DOHH2 (cell line): ENCODE measurements around the gene ABAT.

ENCODE experiments used
- H3F3A ChIP-seq: fragments of 200-600 bp; sonication (generic), shearing (Covaris generic); 2 replicates; pipeline ENCODE4 v1.6.0; 2016; ENCODE audit warnings: antibody characterized with exemption, mild to moderate bottlenecking; ENCODE audit not compliant: control insufficient read depth, insufficient read depth
- H3K27ac ChIP-seq: fragments of 200-600 bp; sonication (generic); 2 replicates; pipeline ENCODE4 v1.5.1; 2014; ENCODE audit warnings: low read depth, mild to moderate bottlenecking, low read length, moderate library complexity
- H3K27me3 ChIP-seq: fragments of 200-600 bp; sonication (generic); 2 replicates; pipeline ENCODE4 v1.6.1; 2014; ENCODE audit warnings: mild to moderate bottlenecking, low read length, mixed read lengths; ENCODE audit not compliant: control insufficient read depth
- H3K36me3 ChIP-seq: fragments of 200-600 bp; sonication (generic); 2 replicates; pipeline ENCODE4 v1.6.1; 2014; ENCODE audit warnings: mild to moderate bottlenecking, low read length, moderate library complexity, mixed read lengths; ENCODE audit not compliant: control insufficient read depth
- H3K4me1 ChIP-seq: fragments of 200-600 bp; sonication (generic); 2 replicates; pipeline ENCODE4 v1.6.1; 2014; ENCODE audit warnings: mild to moderate bottlenecking, low read length, mixed read lengths; ENCODE audit not compliant: control insufficient read depth
- H3K4me2 ChIP-seq: fragments of 200-600 bp; sonication (generic); 2 replicates; pipeline ENCODE4 v1.6.0; 2014; ENCODE audit warnings: mild to moderate bottlenecking, low read length, moderate library complexity
- H3K4me3 ChIP-seq: fragments of 200-600 bp; sonication (generic); 2 replicates; pipeline ENCODE4 v1.5.1; 2014; ENCODE audit warnings: mild to moderate bottlenecking, low read length, mixed read lengths
- H3K79me2 ChIP-seq: fragments of 200-600 bp; sonication (generic); 2 replicates; pipeline ENCODE4 v1.6.1; 2014; ENCODE audit warnings: mild to moderate bottlenecking, low read length, mixed read lengths; ENCODE audit not compliant: control insufficient read depth
- H3K9me2 ChIP-seq: fragments of 200-600 bp; sonication (generic); replicated peaks from 2 replicates; pipeline ENCODE4 v1.6.1; 2014; ENCODE audit warnings: mild to moderate bottlenecking, low read length, mixed read lengths; ENCODE audit not compliant: control insufficient read depth
- H3K9me3 ChIP-seq: fragments of 200-600 bp; sonication (generic); 2 replicates; pipeline ENCODE4 v1.6.1; 2014; ENCODE audit warnings: antibody characterized with exemption, low read length, mixed read lengths; ENCODE audit not compliant: control insufficient read depth, insufficient read depth
- H4K20me1 ChIP-seq: fragments of 200-600 bp; sonication (generic); 2 replicates; pipeline ENCODE4 v1.6.0; 2014; ENCODE audit warnings: low read depth, mild to moderate bottlenecking, antibody characterized with exemption, low read length, moderate library complexity; ENCODE audit not compliant: control insufficient read depth, insufficient read depth
- EZH2phosphoT487 ChIP-seq: fragments of 200-600 bp; sonication (generic); IDR thresholded peaks from 2 replicates; pipeline ENCODE4 v1.6.1; 2017; ENCODE audit warnings: borderline replicate concordance, mild to moderate bottlenecking, antibody characterized with exemption, low read length, moderate library complexity, mixed read lengths
- TF ChIP-seq, protein P1 (sequence below): fragments of 200-600 bp; sonication (generic); IDR thresholded peaks from one replicate; pipeline ENCODE4 v1.5.1; 2014; ENCODE audit warnings: antibody characterized with exemption, mild to moderate bottlenecking, low read depth, low read length; ENCODE audit not compliant: poor library complexity, severe bottlenecking

Gene ABAT

DNA sequence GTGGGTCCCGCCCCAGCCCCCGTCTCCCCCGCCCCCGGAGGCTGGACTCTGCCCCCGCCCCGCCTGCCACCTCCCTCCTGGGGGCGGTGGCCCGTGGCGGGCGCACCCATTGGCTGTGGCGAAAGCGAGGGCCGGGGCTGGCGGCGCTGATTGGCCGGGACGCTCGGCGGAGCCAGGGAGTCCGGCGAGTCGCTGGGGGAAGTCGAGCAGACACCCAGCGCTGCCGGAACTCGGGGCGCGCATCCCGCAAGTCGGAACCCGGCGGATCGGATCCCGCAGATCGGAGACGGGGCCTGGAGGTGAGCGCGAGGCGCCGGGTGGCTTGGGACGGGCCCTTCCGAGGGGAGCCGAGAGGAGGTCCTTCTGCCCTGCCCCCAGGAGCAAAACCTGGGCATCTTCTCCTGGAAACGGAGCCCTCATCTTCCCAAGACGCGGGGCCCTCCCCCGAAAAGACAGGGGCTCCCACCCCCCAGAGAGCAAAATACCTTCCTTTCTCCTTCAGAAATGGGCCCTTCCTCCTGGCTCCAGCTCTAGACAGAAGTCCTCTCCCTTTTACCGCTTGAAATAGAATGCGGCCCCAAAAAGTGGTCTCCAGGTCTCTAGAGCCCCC, at the start of gene ABAT:
Gene ABAT, plus strand, starts transcription at position 205 of the 610 bp plus-strand sequence. CDS start 61,123 bp downstream, outside the sequence.
- Histone ChIP-seq H3K9me3 (peaks cover 4% of the 10 kb centered on the region), H4K20me1 (no peaks in the 10 kb centered on the region), H3K27ac (no peak within 1 kb of the TSS), H3K27me3 (peaks cover 26% of the 10 kb centered on the region), H3K9me2 (no peaks in the 10 kb centered on the region), H3K79me2 (no peaks in the 10 kb centered on the region), H3K4me3 (peak within 1 kb of the TSS; percentile 81), H3F3A (no peaks in the 10 kb centered on the region), H3K4me1 (peaks cover 12% of the 10 kb centered on the region), H3K36me3 (no peaks in the 10 kb centered on the region), H3K4me2 (peak within 1 kb of the TSS; percentile 88)
- TF ChIP-seq EZH2phosphoT487: no peak
- TF ChIP-seq, protein P1, sequence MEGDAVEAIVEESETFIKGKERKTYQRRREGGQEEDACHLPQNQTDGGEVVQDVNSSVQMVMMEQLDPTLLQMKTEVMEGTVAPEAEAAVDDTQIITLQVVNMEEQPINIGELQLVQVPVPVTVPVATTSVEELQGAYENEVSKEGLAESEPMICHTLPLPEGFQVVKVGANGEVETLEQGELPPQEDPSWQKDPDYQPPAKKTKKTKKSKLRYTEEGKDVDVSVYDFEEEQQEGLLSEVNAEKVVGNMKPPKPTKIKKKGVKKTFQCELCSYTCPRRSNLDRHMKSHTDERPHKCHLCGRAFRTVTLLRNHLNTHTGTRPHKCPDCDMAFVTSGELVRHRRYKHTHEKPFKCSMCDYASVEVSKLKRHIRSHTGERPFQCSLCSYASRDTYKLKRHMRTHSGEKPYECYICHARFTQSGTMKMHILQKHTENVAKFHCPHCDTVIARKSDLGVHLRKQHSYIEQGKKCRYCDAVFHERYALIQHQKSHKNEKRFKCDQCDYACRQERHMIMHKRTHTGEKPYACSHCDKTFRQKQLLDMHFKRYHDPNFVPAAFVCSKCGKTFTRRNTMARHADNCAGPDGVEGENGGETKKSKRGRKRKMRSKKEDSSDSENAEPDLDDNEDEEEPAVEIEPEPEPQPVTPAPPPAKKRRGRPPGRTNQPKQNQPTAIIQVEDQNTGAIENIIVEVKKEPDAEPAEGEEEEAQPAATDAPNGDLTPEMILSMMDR: no peak

- peaks cover 58% of the 10 kb centered on the region for H3K36me3 ChIP-seq
- peaks cover 39% of the 10 kb centered on the region for H3K79me2 ChIP-seq
- TF ChIP-seq EZH2phosphoT487: no peak
- TF ChIP-seq, protein P1: no peak
These were observed 48.8 kb upstream of the ABAT start for GRCh38 chr16:8625491-8626087.

GRCh38 chr16:8626946-8627345, 47.5 kb upstream of the ABAT start:
- TF ChIP-seq EZH2phosphoT487: no peak
- TF ChIP-seq, protein P1: no peak
- Histone ChIP-seq H4K20me1 (no peaks in the 10 kb centered on the region), H3K79me2 (peaks cover 35% of the 10 kb centered on the region), H3K27me3 (no peaks in the 10 kb centered on the region), H3K9me3 (no peaks in the 10 kb centered on the region), H3F3A (no peaks in the 10 kb centered on the region), H3K4me3 (no peak overlapping the region), H3K4me1 (peaks cover 15% of the 10 kb centered on the region), H3K4me2 (no peak overlapping the region), H3K36me3 (peaks cover 68% of the 10 kb centered on the region), H3K9me2 (no peaks in the 10 kb centered on the region), H3K27ac (no peak overlapping the region)

More at GRCh38 chr16:8625491-8626087, 48.8 kb upstream of the ABAT start:
- no peak overlapping the region for H3K27ac ChIP-seq
- H3K27me3 ChIP-seq: no peaks in the 10 kb centered on the region
- H4K20me1 ChIP-seq: no peaks in the 10 kb centered on the region
- no peak overlapping the region for H3K4me3 ChIP-seq
- no peaks in the 10 kb centered on the region for H3F3A ChIP-seq
- peaks cover 21% of the 10 kb centered on the region for H3K4me1 ChIP-seq
- no peaks in the 10 kb centered on the region for H3K9me2 ChIP-seq
- no peaks in the 10 kb centered on the region for H3K9me3 ChIP-seq
- H3K4me2 ChIP-seq: no peak overlapping the region
